Measurements from ENCODE around the gene PTPRE.

GRCh38 chr10:128054163-128054970 is 147.5 kb downstream of the PTPRE start:
- TF ChIP-seq, protein P1, sequence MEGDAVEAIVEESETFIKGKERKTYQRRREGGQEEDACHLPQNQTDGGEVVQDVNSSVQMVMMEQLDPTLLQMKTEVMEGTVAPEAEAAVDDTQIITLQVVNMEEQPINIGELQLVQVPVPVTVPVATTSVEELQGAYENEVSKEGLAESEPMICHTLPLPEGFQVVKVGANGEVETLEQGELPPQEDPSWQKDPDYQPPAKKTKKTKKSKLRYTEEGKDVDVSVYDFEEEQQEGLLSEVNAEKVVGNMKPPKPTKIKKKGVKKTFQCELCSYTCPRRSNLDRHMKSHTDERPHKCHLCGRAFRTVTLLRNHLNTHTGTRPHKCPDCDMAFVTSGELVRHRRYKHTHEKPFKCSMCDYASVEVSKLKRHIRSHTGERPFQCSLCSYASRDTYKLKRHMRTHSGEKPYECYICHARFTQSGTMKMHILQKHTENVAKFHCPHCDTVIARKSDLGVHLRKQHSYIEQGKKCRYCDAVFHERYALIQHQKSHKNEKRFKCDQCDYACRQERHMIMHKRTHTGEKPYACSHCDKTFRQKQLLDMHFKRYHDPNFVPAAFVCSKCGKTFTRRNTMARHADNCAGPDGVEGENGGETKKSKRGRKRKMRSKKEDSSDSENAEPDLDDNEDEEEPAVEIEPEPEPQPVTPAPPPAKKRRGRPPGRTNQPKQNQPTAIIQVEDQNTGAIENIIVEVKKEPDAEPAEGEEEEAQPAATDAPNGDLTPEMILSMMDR (IDR thresholded peaks at IDR 0.05; ENCODE audit: low read depth, low read length, missing input control): no peak
- TF ChIP-seq JUND (IDR thresholded peaks at IDR 0.05): no peak
- TF ChIP-seq, protein P2, sequence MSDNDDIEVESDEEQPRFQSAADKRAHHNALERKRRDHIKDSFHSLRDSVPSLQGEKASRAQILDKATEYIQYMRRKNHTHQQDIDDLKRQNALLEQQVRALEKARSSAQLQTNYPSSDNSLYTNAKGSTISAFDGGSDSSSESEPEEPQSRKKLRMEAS (IDR thresholded peaks at IDR 0.05): no peak
- TF ChIP-seq FOXA1 (IDR thresholded peaks at IDR 0.05): no peak
- TF ChIP-seq RAD21 (IDR thresholded peaks at IDR 0.05): no peak

Measured in liver (tissue), 3 donors.